Mucosa of rectum (tissue), 2 donors: Measurements from ENCODE around the gene SDK1.
"Not testable (repeated sequence)": the region's sequence is repeated elsewhere in the genome, so short reads cannot be mapped to it uniquely, and the experiment has no call there.

Source experiments
- H3K27ac ChIP-seq, 2 donors: one replicate each; pipeline ENCODE4 v1.7.0; 2013; ENCODE audit warnings: inconsistent platforms in 2 of 2, low read depth in 2 of 2, low read length in 2 of 2
- H3K27me3 ChIP-seq, 2 donors: one replicate each; pipeline ENCODE4 v1.7.0; 2013; ENCODE audit warnings: low read length in 2 of 2; ENCODE audit not compliant: control insufficient read depth in 2 of 2, insufficient read depth in 2 of 2
- H3K36me3 ChIP-seq, 2 donors: one replicate each; pipeline ENCODE4 v1.7.0; 2013; ENCODE audit warnings: low read length in 2 of 2; ENCODE audit not compliant: control insufficient read depth in 2 of 2, insufficient read depth in 2 of 2
- H3K4me1 ChIP-seq, 2 donors: one replicate each; pipeline ENCODE4 v1.7.0; 2013; ENCODE audit warnings: low read length in 2 of 2, mild to moderate bottlenecking in 1 of 2; ENCODE audit not compliant: control insufficient read depth in 2 of 2, insufficient read depth in 2 of 2
- H3K4me3 ChIP-seq, 2 donors: one replicate each; pipeline ENCODE4 v1.7.0; 2013; ENCODE audit warnings: low read length in 2 of 2
- H3K9ac ChIP-seq, 2 donors: one replicate each; pipeline ENCODE4 v1.7.0; 2013; ENCODE audit warnings: low read length in 2 of 2, low read depth in 1 of 2, mild to moderate bottlenecking in 1 of 2
- H3K9me3 ChIP-seq, 2 donors: one replicate each; pipeline ENCODE4 v1.7.0; 2013; ENCODE audit warnings: low read length in 2 of 2; ENCODE audit not compliant: control insufficient read depth in 2 of 2
- donor health status: healthy.
- donor health status: Normal muscosa, but diverticular disease.

SDK1 gene

GRCh38 chr7:3927446-3928110 lies 626.5 kb downstream of the SDK1 start:
- Histone ChIP-seq H3K9me3 (no peaks in the 10 kb centered on the region), H3K27me3 (no peaks in the 10 kb centered on the region), H3K4me3 (no peak overlapping the region), H3K27ac (no peak overlapping the region), H3K4me1 (no peaks in the 10 kb centered on the region), H3K36me3 (no peaks in the 10 kb centered on the region), H3K9ac (no peak overlapping the region)

DNA sequence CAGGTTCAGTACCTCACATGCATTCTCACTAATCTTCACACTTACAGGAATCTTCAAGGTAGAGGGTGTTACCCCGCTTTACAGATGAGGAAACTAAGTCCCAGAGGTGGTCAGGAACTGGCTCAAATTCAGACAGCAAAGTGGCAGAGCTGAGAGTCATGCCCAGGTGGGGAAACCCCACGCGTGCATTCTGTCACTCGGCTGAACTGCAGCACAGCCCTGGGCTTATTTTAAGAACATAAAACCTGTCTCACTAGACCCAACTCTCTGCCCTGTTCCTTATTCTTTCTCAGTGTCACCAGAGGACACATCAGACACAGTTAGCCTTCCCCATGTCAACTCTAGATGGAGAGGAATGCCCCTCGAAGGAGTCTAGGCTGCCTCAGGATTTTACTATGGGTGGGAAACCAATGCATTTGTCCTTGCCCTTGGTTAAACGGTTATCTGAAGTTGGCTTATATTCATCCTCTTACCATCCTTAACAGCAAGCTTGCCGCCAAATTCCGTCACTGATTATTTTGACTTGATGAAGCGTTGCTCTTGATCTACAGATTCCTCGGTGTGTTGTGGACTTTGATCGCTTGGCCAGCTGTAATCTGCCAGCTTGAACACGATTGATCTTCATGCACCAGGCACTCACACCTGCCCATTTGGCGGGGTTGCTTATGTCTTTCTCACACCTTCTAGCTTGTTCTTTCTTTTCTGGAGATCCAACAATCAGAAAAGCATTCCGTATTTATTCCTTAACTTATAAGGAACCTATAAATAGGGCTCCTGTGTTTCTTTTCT lies 627.9 kb downstream of the SDK1 start:
- no peaks in the 10 kb centered on the region for H3K9me3 ChIP-seq
- H3K4me1 ChIP-seq, result no peaks in the 10 kb centered on the region
- H3K4me3 ChIP-seq, result no peak overlapping the region
- H3K27me3 ChIP-seq, result no peaks in the 10 kb centered on the region
- H3K27ac ChIP-seq, result no peak overlapping the region
- no peaks in the 10 kb centered on the region for H3K36me3 ChIP-seq
- H3K9ac ChIP-seq, result no peak overlapping the region

GRCh38 chr7:3931843-3932242 lies 630.8 kb downstream of the SDK1 start:
- Histone ChIP-seq H3K9ac (no peak overlapping the region), H3K27ac (no peak overlapping the region)

GRCh38 chr7:3937146-3937545 lies 636.1 kb downstream of the SDK1 start:
- Histone ChIP-seq H3K27ac (no peak overlapping the region), H3K9ac (no peak overlapping the region), H3K9me3 (peaks cover 0 to 3% of the 10 kb centered on the region in 2 donors), H3K36me3 (no peaks in the 10 kb centered on the region), H3K4me1 (no peaks in the 10 kb centered on the region), H3K27me3 (no peaks in the 10 kb centered on the region), H3K4me3 (no peak overlapping the region)

More at GRCh38 chr7:3931843-3932242, 630.8 kb downstream of the SDK1 start:
- Histone ChIP-seq H3K27me3 (no peaks in the 10 kb centered on the region), H3K4me3 (no peak overlapping the region), H3K9me3 (peaks cover 0 to 3% of the 10 kb centered on the region in 2 donors), H3K36me3 (no peaks in the 10 kb centered on the region), H3K4me1 (no peaks in the 10 kb centered on the region)

- Histone ChIP-seq H3K4me3 (no peak overlapping the region), H3K27ac (no peak overlapping the region), H3K9me3 (peaks cover 0 to 3% of the 10 kb centered on the region in 2 donors), H3K36me3 (no peaks in the 10 kb centered on the region), H3K27me3 (no peaks in the 10 kb centered on the region), H3K4me1 (no peaks in the 10 kb centered on the region), H3K9ac (no peak overlapping the region)
Observed at GRCh38 chr7:3937605-3938004, 636.6 kb downstream of the SDK1 start.

DNA sequence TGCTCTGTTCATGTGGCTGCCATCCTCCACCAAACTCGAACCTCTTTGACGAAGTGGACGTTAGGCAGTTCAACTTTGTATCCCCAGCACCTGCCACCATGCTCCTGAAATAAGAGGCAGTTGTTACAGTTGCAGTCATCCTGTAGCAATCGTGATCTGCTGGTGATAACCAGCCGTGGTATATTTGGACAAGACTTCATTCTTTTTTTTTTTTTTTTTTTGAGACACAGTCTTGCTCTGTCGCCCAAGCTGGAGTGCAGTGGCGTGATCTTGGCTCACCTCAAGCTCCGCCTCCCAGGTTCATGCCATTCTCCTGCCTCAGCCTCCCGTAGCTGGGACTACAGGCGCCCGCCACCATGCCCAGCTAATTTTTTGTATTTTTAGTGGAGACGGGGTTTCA lies 640.7 kb downstream of the SDK1 start:
- not testable (repeated sequence) for H3K4me3 ChIP-seq, H3K9me3 ChIP-seq, H3K36me3 ChIP-seq, H3K27me3 ChIP-seq, H3K9ac ChIP-seq, H3K27ac ChIP-seq, H3K4me1 ChIP-seq

- Histone ChIP-seq H3K9ac (no peak overlapping the region), H3K4me1 (no peaks in the 10 kb centered on the region), H3K27ac (no peak overlapping the region), H3K36me3 (no peaks in the 10 kb centered on the region), H3K9me3 (no peaks in the 10 kb centered on the region), H3K27me3 (no peaks in the 10 kb centered on the region), H3K4me3 (no peak overlapping the region)
Observed at GRCh38 chr7:3942276-3942675, 641.2 kb downstream of the SDK1 start.

DNA sequence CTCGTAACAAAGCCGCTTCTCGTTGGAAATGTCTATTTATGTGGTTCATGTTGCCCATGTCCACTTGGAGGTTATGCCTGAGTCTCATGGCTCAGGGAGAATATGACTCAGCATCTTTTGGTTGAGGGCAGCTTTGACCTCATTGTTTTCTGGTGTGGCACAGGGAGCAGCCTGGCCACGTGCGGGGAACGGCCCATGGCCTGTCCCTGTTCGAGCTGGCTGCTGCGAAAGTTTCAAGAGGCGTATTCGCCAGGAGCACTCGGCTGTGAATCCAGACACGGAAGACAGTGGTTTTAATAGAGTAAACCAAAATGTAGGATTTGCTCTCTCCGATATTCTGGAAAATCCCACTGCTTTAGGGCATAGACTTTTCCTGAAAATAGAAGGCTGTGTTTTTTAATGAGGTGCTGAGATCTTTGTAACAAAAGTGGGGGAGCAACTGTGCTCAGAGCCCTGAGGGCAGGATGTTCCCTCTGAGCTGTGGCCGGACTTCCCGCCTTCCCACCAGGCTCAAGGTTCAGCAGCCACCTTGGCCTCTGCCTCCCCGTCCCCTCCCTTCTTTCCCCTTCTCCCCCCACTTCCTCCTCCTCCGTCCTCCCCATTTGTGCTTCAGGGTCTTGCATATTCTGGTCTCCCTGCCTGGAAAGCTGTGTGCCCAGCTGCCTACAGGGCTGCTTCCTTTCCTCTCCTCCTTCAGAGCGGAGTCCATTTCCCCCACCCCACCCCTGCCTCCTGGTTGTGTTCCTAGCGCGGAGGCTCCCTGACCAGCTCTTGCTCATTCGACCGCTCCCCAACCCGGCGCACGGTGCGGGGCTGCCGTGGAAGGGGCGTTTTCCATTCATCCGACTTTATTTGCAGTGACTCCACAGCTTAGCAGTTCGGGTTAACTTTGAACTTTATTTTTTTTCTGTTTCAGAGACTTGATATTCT lies 642.0 kb downstream of the SDK1 start:
- H3K9ac ChIP-seq, result no peak overlapping the region
- no peak overlapping the region for H3K4me3 ChIP-seq
- H3K27ac ChIP-seq, result no peak overlapping the region
- no peaks in the 10 kb centered on the region for H3K9me3 ChIP-seq
- H3K36me3 ChIP-seq, result no peaks in the 10 kb centered on the region
- H3K4me1 ChIP-seq, result no peaks in the 10 kb centered on the region
- H3K27me3 ChIP-seq, result no peaks in the 10 kb centered on the region

DNA sequence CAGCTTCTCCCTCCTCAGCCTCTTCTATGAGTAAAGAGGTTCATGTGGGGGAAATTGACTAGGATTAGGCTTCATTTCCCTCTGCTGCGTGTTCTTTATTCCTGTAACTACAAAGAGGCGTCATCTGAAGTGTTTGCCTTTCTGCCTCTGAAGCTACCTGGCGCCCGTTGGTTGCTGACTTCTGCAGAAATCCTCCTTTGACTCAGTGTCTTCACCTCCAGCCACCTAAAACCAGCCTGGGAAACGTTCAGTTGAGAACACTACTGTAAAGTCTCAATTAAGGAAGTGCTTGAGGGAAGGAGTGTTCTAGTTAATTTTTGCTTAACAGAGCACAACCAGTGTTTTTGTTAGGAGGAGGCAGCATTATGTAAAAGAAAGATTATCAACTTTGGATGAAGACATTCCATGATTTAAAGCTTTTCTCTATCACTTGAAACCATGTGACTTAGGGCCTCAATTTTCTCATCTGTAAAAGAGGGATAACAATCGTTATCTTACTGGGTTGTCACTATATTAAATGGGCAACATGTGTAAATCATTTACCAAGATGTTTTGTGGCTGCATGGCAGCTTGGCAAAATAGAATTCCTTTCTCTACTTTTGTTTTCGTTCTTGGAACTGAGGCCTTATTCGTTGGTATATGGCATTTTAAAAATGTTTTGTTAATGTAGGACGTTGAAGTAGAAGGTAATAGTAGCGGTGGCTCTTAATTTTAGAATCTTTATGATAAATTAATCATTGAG lies 642.9 kb downstream of the SDK1 start:
- Histone ChIP-seq H3K27me3 (no peaks in the 10 kb centered on the region), H3K4me3 (no peak overlapping the region), H3K4me1 (no peaks in the 10 kb centered on the region), H3K9ac (no peak overlapping the region), H3K27ac (no peak overlapping the region), H3K36me3 (no peaks in the 10 kb centered on the region), H3K9me3 (no peaks in the 10 kb centered on the region)
